IPS-NIHi11 (cell line): ENCODE data around the gene TSPAN10.

Experiments used
- DNase-seq: peaks from one replicate; pipeline ENCODE4 v3.0.0; 2012; ENCODE audit warnings: mixed read lengths, low spot score

TSPAN10 gene

DNA sequence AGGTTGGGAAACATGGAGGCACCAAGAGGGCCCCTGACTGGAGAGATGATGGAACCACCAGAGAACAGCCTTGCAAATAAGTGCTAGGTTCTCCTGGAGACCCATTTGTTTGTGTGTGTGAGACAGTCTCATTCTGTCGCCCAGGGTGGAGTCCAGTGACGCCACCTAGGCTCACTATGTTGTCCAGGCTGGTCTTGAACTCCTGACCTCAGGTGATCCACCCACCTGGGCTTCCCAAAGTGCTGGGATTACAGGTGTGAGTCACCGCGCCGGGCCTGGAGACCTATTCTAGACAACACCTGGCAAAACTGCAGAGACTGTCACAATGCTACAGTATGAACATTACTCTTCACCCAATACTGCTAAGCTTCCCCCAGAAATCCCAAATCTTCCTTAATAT is 1.6 kb upstream of the TSPAN10 start:
- no peak for DNase-seq

DNA sequence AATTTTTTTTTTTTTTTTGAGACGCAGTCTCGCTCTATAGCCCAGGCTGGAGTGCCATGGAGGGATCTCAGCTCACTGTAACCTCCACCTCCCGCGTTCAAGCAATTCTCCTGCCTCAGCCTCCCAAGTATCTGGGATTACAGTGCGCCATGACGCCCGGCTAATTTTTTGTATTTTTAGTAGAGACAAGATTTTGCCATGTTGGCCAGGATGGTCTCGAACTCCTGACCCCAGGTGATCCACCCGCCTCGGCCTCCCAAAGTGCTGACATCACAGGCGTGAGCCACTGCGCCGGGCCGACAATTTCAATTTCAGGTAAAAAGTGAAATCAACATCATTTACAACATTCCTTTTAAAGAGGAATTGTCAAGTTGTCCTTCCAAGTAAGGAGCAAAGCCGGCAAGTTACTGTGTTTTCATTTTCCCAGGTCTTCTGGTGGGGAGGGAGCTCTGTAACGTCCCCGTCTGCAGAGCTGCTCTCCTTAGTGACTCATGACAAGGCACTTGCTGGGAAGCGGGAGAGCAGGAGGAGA is 957 bp upstream of the TSPAN10 start:
- DNase-seq: no peak

DNA sequence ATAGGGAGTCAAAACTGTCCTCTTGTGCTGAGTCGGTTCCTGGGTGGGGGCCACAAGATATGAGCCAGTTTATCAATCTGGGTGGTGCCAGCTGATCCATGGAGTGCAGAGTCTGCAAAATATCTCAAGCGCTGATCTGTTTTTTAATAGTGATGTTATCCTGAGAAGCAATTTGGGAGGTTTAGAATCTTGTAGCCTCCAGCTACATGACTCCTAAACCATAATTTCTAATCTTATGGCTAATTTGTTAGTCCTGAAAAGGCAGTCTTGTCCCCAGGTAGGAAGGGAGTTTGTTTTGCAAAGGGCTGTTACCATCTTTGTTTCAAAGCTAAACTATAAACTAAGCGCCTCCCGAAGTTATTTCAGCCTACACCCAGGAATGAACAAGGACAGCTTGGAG is 1.7 kb downstream of the TSPAN10 start:
- no peak for DNase-seq

DNA sequence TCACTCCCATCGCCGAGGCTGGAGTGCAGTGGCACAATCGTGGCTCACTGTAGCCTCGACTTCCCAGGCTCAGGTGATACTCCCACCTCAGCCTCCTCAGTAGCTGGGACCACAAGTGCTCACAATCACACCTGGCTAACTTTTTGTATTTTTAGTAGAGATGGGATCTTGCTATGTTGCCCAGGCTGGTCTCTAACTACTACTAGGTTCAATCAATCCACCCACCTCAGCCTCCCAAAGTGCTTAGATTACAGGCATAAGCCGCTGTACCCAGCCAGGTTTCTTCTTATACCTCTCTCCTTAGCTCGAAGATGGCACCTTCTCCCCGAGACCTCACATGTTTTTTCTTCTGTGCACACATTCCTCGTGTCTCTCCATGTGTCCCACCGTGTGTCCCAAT is 3.0 kb downstream of the TSPAN10 start:
- no peak for DNase-seq

DNA sequence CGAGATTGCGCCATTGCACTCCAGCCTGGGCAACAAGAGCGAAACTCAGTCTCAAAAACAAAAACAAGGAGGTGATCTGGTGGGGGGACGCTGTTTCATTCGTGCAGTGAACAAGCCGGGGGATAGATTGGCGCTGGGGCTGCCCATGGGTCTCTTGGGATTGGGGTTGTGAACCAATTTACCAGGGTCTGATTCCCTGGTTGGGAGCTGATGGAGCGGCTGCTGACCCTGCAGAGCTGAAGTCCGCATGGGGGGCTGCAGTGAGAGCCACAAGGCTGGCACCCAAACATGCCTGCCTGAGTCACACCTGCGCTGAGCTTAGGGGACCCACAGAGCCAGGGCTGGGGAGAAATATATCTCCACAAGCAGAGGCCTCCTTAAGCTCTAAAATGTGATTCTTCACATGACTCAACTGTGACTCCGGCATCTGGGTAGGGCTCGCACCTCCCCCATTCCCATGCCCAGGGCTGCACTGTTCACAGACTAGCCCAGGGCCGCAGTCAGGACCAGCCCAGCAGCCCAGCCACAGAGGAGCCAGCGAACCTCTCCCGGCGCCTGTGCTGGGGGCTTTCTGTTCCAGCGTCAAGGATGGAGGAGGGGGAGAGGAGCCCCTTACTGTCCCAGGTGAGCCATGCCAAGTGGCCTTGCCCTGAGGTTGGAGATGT is 5.0 kb downstream of the TSPAN10 start:
- no peak for DNase-seq

DNA sequence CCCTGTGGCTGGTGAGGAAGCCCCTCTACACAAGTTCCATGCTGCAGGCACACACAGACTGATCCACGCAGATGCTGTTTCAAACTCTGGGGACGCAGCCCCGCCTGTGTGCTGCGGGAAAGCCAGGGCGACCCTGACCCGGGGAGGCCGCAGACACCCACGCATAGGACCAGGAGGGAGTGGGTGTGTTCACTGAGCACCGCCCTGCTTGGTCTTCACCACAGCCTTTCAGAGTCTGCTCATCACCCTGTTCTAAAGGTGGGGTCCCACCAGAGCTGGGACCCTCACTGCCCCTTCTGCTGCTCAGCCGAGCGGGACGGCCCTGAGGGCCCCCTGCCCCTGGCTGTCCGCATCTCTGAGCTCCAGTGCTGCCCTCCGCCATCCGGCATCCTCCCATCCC is 7.5 kb downstream of the TSPAN10 start:
- no peak for DNase-seq

DNA sequence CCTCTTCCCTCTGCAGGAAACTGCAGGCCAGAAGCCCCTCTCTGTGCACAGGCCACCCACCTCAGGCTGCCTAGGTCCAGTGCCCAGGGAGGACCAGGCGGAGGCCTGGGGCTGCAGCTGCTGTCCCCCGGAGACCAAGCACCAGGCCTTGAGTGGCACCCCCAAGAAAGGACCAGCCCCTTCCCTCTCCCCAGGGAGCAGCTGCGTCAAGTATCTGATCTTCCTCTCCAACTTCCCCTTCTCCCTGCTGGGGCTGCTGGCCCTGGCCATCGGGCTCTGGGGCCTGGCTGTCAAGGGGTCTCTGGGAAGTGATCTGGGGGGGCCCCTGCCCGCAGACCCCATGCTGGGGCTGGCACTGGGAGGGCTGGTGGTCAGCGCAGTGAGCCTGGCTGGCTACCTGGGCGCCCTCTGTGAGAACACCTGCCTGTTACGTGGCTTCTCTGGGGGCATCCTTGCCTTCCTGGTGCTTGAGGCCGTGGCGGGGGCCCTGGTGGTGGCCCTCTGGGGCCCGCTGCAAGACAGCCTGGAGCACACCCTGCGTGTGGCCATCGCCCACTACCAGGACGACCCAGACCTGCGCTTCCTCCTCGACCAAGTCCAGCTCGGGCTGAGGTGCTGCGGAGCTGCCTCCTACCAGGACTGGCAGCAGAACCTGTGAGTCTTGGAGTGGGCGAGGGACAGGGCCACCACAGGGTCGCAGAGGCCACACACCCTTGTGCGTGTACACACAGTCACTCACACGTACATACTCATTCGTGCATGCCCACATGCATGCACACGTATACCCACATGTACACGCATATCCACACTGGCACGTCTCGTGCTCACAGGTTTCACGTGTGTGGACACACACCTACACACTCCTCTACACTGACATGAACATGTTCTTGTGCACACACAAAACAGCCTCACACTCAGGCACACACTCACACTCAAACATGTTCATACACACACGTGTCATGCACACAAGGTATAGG is 8.3 kb downstream of the TSPAN10 start:
- no peak for DNase-seq

DNA sequence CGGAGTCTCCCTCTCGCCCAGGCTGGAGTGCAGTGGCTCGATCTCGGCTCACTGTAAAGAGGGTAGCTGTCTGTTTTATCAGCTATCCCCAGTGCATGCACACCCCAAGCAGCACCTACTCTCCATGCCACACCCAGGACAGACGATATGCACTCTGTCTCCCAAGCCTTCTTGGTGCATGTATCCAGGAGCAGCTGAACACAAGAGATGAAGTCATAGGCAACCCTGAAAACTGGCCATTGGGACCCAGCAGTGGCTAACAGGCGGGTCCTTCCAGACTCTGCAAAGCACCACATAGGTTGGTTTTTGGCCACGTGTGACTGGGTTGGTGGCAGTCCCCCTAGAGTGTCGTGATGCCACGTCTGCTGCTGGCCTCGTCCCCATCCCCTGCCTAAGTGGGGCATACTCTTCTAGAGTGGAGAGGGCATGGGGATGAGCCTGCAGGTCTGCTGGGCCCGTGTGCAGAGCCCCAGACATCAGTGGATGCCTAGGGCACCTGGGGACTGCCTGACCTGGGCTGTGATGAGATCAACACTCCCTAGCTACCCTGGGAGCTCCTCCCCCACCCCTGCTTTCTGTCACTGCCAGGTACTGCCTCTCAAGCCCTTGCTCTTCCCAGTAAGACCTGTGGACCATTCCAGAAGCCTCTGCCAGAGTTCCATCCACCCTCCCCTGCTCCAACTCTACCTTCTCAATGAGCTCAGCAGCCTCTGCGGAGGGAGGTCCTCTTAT is 10.0 kb downstream of the TSPAN10 start:
- peak; percentile 32 for DNase-seq

DNA sequence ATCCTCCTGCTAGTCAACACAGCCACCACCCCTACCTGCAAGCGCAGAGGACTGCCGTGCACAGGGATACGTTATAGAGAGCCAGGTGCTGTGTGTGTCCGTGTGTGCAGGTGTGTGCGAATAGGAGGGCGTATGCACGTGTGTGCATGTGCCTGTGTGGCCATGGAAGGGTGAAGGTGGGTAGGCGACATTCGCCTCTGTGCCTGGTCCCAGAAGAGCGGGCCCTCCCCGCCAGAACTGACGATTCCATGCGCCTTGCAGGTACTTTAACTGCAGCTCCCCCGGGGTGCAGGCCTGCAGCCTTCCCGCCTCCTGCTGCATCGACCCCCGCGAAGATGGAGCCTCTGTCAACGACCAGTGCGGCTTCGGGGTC is 10.6 kb downstream of the TSPAN10 start:
- no peak for DNase-seq

DNA sequence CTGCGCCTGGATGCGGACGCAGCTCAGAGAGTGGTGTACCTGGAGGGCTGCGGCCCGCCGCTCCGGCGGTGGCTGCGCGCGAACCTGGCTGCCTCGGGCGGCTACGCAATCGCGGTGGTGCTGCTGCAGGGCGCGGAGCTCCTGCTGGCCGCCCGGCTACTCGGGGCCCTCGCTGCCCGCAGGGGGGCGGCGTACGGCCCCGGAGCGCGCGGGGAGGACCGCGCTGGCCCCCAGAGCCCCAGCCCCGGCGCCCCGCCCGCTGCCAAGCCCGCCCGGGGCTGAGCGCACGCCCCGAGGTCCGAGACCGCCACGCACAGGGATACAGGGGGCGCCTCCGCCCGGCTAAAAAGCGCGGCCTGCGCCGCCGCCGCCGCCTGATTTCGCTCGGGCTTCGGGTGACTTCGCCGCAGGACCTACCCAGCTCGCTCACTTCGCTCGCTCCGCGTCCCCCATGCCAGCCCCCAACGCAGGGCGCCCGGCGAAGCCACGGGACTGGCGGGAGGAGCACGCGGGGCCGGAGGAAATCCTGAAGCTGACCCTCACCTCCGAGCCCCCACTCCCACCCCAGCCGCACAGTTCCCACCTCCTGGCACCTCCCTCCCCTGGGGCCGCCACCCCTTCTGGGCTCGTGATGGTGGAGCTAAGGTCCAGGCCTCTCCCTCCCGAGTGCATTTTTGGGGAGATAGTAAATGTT is 11.2 kb downstream of the TSPAN10 start:
- DNase-seq: peak; percentile 77

DNA sequence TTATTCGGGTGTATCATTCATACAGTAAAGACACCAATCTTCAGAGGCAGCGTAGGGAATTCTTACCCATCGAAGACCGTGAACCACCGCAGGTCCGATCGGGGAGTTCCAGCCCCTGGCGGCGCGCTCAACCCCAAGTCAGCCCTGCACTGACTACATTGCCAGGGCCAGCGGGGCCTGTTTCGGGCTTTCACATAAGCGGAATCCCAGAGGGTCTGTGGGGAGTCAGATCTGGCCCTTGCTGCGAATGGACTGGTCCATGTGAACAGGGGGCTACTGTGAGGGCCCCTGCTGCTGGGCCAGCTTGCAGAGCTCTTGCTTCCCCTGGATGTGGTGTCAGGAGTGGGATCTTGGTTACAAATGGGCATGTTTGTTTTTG is 11.7 kb downstream of the TSPAN10 start:
- no peak for DNase-seq

DNA sequence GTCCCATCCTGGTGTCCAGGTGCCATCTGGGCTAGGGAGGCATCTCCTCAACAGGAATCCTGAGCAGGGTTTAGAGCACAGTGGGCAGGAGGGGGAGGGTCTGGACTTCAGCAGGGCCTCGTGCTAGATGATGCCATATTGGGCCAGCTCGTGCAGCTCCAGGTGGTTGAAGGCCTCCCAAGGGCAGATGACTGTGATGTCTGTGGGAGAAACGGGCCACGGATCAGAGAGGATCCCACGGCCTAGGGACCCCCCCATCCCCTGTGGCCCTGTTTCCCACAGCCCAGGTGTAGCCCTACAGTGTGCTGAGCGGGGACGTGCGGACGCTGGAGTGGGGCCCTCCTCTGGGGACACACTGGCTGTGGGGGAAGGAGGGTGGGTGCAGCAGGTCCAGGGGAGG is 14.0 kb downstream of the TSPAN10 start:
- no peak for DNase-seq

DNA sequence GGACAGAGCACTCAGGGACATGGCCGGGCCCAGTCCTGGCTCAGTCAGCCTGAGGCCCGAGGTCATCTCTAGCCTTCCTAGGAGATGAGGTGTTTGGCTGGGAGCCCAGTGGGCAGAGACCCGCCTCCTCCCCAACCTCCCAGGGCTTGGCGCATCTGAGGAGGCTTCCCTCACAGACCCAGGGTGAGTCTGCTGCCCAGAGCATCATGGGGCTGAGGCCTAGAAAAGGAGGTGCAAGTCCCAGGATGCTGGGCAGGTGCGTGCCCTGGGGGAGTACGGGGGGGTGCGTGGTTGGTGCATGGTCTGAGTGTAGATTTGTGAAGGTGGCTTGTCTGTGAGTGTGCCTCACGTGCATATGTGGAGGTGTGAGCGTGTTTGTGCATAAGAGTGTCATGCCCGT is 14.7 kb downstream of the TSPAN10 start:
- DNase-seq: peak; percentile 35

DNA sequence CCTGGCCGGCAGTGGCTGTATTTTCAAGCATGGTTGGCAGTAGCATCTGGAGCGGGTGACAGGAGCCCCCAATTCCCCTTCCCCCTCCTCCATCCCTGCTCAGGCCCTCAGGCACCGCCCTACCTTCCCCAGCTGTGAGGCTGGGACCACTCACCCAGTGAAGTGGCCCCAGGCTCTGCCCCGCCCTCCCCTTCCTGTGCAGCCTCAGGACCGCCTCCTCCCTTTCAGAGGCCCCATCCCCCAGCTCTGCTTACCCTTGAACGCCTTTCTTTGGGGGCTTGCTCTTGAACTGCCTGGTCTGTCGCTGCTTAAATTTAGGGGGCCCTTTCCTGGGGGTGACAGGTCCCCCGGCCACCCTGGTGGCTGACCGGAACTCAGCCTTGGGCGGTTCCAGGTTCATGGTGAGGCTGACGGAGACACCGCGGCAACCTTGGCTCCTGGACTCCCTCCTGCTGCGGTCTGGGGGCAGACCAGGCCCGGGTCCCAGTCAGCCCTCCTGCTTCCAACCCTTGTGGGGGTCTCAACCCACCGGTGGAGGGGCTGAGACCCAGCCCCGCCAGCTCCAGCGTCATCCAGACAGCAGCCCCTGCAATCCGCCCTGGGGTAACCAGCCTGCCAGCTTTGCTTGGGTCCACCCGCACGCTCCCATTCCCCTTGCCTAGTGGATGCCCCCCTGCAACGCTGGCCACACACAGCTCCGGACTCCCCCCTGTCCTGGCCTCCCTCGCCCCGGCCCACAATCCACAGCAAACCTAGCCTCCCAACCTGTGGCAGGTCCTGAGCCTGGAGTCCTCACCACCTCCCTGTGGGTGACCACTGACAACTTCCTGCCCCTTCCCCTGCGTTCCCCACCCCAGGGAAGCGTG is 16.1 kb downstream of the TSPAN10 start:
- peak; percentile 82 for DNase-seq

DNA sequence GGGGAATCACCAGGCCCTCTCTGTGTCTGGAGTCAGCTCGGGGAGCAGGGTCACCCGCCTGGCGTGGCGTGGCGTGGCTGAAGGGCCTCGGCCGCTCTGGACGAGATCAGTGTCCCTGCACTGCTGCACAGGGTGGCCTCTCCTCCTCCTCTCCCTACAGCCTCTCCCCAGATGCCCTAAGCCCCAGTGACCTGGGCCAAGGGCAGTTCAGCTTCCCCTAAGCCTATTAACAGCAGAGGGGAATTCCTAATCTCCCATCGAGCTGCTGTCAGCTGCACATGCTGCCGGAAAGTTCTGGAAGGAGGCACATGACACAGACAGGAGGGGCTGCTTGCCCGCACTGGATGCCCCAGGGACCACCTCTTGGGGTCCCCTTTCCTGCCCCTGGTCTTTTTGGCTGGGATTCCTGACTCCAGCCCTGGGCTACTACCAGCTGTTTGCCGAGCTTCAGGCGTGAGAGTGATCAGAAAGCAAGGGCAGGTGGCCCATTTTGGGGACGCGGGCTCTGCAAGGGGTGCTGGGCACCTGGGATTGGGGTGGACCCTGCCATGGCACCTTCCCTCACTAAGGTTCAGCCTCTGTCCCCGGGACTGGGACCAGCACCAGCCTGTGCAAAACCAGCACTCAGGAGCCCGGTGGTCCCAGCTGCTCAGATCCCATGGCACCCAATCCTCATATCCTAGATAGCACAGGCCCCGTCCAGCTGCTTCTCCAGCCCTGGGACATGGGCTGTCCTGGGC is 18.6 kb downstream of the TSPAN10 start:
- DNase-seq: peak; percentile 17

DNA sequence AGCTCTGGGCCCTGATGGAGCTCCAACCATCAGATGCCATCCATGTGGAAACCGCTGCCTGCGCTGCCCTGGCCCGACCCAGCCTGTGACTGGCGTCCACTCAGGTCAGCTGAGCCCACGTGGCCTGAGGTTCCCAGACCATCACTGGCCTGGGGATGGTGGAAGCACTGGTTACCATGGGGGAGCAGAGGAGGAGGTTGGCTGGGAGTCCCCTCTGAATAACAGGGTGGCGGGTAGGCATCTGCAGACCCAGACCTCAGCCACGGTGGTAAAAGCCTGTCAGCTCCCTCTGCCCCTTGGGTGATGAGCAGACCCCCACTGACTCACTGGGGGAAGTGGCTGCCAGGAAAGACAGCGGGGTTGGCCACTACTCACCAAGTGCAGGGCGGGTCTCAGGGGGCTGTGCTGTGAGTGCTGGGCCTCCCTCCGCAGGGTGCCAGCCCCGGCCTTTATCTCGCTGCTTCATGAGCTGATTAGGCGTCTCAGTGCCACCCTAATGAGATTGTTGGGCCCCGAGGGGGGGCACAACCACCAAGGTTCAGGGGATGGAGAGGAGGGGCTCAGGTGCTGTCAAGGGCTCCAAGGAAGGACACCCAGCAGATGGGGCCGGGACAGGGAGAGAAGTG is 19.2 kb downstream of the TSPAN10 start, which contains the start of gene PDE6G:
Gene PDE6G (minus strand): TSS at position 425 of the 626 bp plus-strand sequence. CDS start 3,237 bp downstream, outside the sequence.
- no peak for DNase-seq

DNA sequence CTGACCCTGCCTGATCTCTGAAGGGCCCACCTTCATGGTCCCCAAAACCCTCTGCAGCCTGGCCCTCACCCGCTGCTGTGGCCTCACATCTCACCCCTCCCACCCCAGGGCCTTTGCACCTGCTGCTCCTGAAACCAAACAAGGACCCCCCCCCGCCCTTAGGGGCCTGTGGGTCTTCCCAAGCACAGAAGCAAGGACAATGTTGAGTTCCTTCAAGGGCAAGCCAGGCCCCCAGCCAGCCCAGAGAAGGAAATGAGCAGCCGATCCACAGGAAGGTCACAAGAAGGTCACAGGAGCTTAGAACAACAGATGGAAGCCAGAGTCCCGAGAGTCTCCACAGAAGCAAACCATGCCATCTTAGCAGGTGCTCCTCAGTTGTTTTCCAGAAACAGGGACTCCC is 19.8 kb downstream of the TSPAN10 start:
- DNase-seq: no peak

DNA sequence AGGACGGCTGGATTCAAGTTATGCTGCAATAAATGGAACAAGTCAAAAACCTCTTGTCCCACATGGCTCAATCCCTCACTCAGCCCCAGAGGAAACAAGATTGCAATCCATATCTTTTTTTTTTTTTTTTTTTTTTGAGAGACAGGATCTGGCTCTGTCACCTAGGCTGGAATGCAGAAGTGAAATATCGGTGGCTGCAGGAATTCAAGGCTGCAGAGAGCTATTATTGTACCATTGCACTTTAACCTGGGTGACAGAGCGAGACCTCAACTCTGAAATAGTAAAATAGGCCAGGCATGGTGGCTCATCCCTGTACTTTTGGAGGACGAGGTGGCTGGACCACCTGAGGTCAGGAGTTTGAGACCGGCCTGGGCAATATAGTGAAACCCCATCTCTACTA is 22.0 kb downstream of the TSPAN10 start:
- DNase-seq: no peak

DNA sequence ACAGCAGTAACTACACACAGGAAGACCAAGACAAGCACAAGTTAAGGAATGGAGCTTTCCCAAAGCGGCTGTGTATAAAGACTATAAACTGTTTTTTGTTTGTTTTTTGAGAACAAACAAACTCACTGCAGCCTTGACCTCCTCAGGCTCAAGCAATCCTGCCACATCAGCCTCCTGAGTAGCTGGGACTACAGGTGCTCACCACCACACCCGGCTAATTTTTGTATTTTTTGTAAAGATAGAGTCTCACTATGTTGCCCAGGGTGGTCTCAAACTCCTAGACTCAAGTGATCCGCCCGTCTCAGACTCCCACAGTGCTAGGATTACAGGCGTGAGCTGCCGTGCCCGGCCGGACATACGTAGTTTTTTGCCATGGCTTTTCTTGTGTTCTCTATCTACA is 23.4 kb downstream of the TSPAN10 start:
- DNase-seq: no peak

DNA sequence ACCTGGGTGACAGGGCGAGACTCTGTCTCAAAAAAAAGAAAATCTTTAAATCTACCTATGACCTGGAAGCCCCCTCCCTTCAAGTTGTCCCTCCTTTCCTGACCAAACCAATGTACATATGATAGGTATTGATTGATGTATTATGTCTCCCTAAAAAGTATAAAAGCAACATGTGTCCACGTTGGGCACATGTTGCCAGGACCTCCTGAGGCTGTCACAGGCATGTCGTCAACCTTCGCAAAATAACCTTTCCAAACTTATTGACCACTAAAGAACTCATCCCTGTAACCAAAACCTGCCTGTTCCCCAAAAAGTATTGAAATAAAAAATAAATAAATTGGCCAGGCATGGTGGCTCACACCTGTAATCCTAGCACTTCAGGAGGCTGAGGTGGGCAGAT is 25.0 kb downstream of the TSPAN10 start:
- no peak for DNase-seq
